SH-SY5Y (cell line): Measurements from ENCODE around the gene TCF7L1.

ENCODE experiments used
- GATA2 ChIP-seq: IDR thresholded peaks from 2 replicates; pipeline ENCODE4 v1.6.1; 2011; ENCODE audit warnings: mild to moderate bottlenecking, low read depth, low read length
- GATA3 ChIP-seq: IDR thresholded peaks from 2 replicates; pipeline ENCODE4 v1.6.1; 2011; ENCODE audit warnings: low read depth, mild to moderate bottlenecking, low read length, moderate library complexity

- TF ChIP-seq GATA2 (no peak), GATA3 (no peak)
Measured at GRCh38 chr2:85303780-85304531, 170.8 kb downstream of the TCF7L1 start.
